Endothelial cell of umbilical vein (primary cell): ENCODE data around the gene SREBF1. TPM values are rescaled to one million over a fixed set of nuclear protein-coding genes. Genes with fewer than 3 reads are reported as not detected.

Experiments used
- BruUV-seq: library from RNA; stranded (reverse); fragments of 400-500 nt; replicated peaks from 2 replicates; lab custom pipeline; 2021; lab: Mats Ljungman, UMichigan
- CTCF ChIA-PET: fragments of 300-600, 350-600 bp; sonication (Branson Sonifier 250); formaldehyde crosslinking; loops from one replicate; lab custom pipeline; 2021; ENCODE audit warnings: antibody characterized with exemption, inconsistent platforms; lab: Charles Lee
- POLR2A ChIA-PET: fragments of 300-600, 350-600 bp; sonication (Branson Sonifier 250); formaldehyde crosslinking; loops from one replicate; lab custom pipeline; 2021; ENCODE audit warnings: antibody characterized with exemption, inconsistent platforms; lab: Charles Lee
- DNase-seq: peaks from one replicate; pipeline ENCODE4 v3.0.0-alpha.2; 2011; ENCODE audit warnings: low read depth, low spot score
- FAIRE-seq: peaks from 2 replicates; lab custom pipeline; 2011; peaks lifted over from hg19 to GRCh38; lab: Jason Lieb, UNC
- H2AFZ ChIP-seq: 2 replicates; pipeline ENCODE4 v1.6.0; 2012; ENCODE audit warnings: low read depth, low read length, control low read depth, inconsistent platforms
- H3K27ac ChIP-seq: 2 replicates; pipeline ENCODE4 v1.5.1; 2011; ENCODE audit warnings: low read depth, mild to moderate bottlenecking, control low read depth, low read length, moderate library complexity; ENCODE audit not compliant: insufficient read depth
- H3K27me3 ChIP-seq, 2 experiments: 2 replicates each; pipeline versions ENCODE4 v1.6.0 to v1.6.1; 2011; ENCODE audit warnings: low read length in 2 of 2, mixed read lengths in 1 of 2; ENCODE audit not compliant: control insufficient read depth in 2 of 2, insufficient read depth in 2 of 2
- H3K36me3 ChIP-seq, 2 experiments: 2 replicates in 1 of 2; 3 replicates in 1 of 2; pipeline ENCODE4 v1.5.1; 2011; ENCODE audit warnings: low read length in 2 of 2, mild to moderate bottlenecking in 1 of 2, moderate library complexity in 1 of 2; ENCODE audit not compliant: control insufficient read depth in 2 of 2, insufficient read depth in 2 of 2; ENCODE audit errors: extremely low read depth in 1 of 2
- H3K4me1 ChIP-seq: 3 replicates; pipeline ENCODE4 v1.5.1; 2011; ENCODE audit warnings: mild to moderate bottlenecking, low read length; ENCODE audit not compliant: control insufficient read depth, insufficient read depth; ENCODE audit errors: extremely low read depth
- H3K4me2 ChIP-seq: 2 replicates; pipeline ENCODE4 v1.6.1; 2011; ENCODE audit warnings: low read length, control low read depth, mixed read lengths; ENCODE audit not compliant: insufficient read depth
- H3K4me3 ChIP-seq, 3 experiments: fragments of 200-600 bp in 1 of 3; sonication (generic), shearing (Covaris generic) in 1 of 3; replicated peaks in 1 of 3; 2 replicates each; pipeline ENCODE4 v1.5.1; 2011 to 2016; ENCODE audit warnings: control low read depth in 3 of 3, low read length in 3 of 3, mild to moderate bottlenecking in 2 of 3, inconsistent platforms in 1 of 3, low read depth in 1 of 3, moderate library complexity in 1 of 3; ENCODE audit not compliant: insufficient read depth in 1 of 3
- H3K79me2 ChIP-seq: 2 replicates; pipeline ENCODE4 v1.6.0; 2012; ENCODE audit warnings: low read length, inconsistent platforms; ENCODE audit not compliant: control insufficient read depth, insufficient read depth
- H3K9ac ChIP-seq: replicated peaks from 2 replicates; pipeline ENCODE3; 2011; ENCODE audit warnings: low read length, control low read depth; ENCODE audit not compliant: insufficient read depth; ENCODE audit errors: extremely low read depth
- H3K9me1 ChIP-seq: replicated peaks from 3 replicates; pipeline ENCODE4 v1.6.0; 2011; ENCODE audit warnings: mild to moderate bottlenecking, low read length; ENCODE audit not compliant: control insufficient read depth, insufficient read depth; ENCODE audit errors: extremely low read depth
- H3K9me3 ChIP-seq: replicated peaks from 2 replicates; pipeline ENCODE4 v1.5.1; 2012; ENCODE audit warnings: low read length, inconsistent platforms; ENCODE audit not compliant: control insufficient read depth, insufficient read depth
- H4K20me1 ChIP-seq: replicated peaks from 2 replicates; pipeline ENCODE3; 2011; ENCODE audit warnings: mild to moderate bottlenecking, low read length; ENCODE audit not compliant: control insufficient read depth, insufficient read depth; ENCODE audit errors: extremely low read depth
- CTCF ChIP-seq, 2 donors: IDR thresholded peaks; 1 replicate in 1 of 2; 2 replicates in 1 of 2; pipeline ENCODE4 v1.5.1; 2011; ENCODE audit warnings: low read length in 2 of 2, mild to moderate bottlenecking in 2 of 2, moderate library complexity in 2 of 2, control low read depth in 1 of 2, inconsistent platforms in 1 of 2, low read depth in 1 of 2; ENCODE audit not compliant: insufficient read depth in 1 of 2; ENCODE audit errors: extremely low read depth in 1 of 2
- FOS ChIP-seq: IDR thresholded peaks from 2 replicates; pipeline ENCODE4 v1.6.1; 2011; ENCODE audit warnings: mild to moderate bottlenecking, low read length, moderate library complexity, borderline replicate concordance; ENCODE audit not compliant: insufficient read depth
- POLR2A ChIP-seq: IDR thresholded peaks from 2 replicates; pipeline ENCODE4 v1.6.1; 2012; ENCODE audit warnings: low read depth, mild to moderate bottlenecking, control low read depth, low read length
- dilution Hi-C: fragments of 300-500 bp; cut with MboI; formaldehyde crosslinking; loops from one replicate; pipeline ENCODE4 v1.15.0; 2019; ENCODE audit warnings: low sequenced_read_pairs; ENCODE audit not compliant: extremely low pct_ligation_motif_present
- intact Hi-C: fragments of 100-400 bp; cut with micrococcal nuclease; formaldehyde crosslinking; loops from one replicate; pipeline ENCODE4 v1.10.0; 2022
- polyA plus RNA-seq, 4 experiments: library from polyadenylated mRNA; depleted of rRNA in 3 of 4; stranded (reverse) in 3 of 4; unstranded in 1 of 4; fragments of >200 nt; gene quantifications; 2 replicates each; pipeline versions ENCODE4 v1.2.1 to v1.2.3, GENCODE V29; 2011 to 2012; ENCODE audit warnings: missing spikeins in 1 of 4
- total RNA-seq: library from RNA; stranded (reverse); gene quantifications from 2 replicates; pipeline ENCODE4 v1.2.3, GENCODE V29; 2021

The SREBF1 gene
- total and polyA plus RNA-seq, 2 donors (not counting 3 experiments of a cell fraction or from before 2014, with no cell fraction given) = 50.4 to 109 TPM

GRCh38 chr17:17842111-17842876 lies 5.5 kb upstream of the SREBF1 start:
- dilution Hi-C loops = no loop called here
- POLR2A ChIA-PET = no interaction called here
- Histone ChIP-seq H3K9me3 (no peaks in the 10 kb centered on the region), H4K20me1 (no peaks in the 10 kb centered on the region), H3K27me3 (no peaks in the 10 kb centered on the region), H3K9ac (no peak overlapping the region), H3K79me2 (no peaks in the 10 kb centered on the region), H2AFZ (no peak overlapping the region), H3K36me3 (peaks cover 0 to 3% of the 10 kb centered on the region in 2 experiments), H3K4me3 (no peak overlapping the region), H3K27ac (no peak overlapping the region), H3K4me1 (peaks cover 36% of the 10 kb centered on the region), H3K9me1 (no peaks in the 10 kb centered on the region), H3K4me2 (no peak overlapping the region)
- no peak for TF ChIP-seq CTCF (IDR thresholded peaks at IDR 0.05; ENCODE audit: extremely low read depth in 1 of 2, insufficient read depth in 1 of 2, low read depth in 1 of 2, low read length in 2 of 2)
- no TSS peak for BruUV-seq
- intact Hi-C loops = no loop called here
- CTCF ChIA-PET = interaction anchor here (1.0 to 3.1 kb wide), 5 partner anchors 8 to 30 kb away, joined by 3 to 15 read pairs (median 3); no protein-coding TSS in a partner anchor
- no peak for DNase-seq
- no peak for FAIRE-seq

GRCh38 chr17:17841601-17842025 lies 4.8 kb upstream of the SREBF1 start:
- H3K9me3 ChIP-seq = no peaks in the 10 kb centered on the region
- no peaks in the 10 kb centered on the region for H3K36me3 ChIP-seq
- TF ChIP-seq POLR2A (peak; percentile 25), FOS (no peak)
- dilution Hi-C loops = no loop called here
- FAIRE-seq (peak; percentile 61), DNase-seq (no peak)
- H3K9ac ChIP-seq = no peak overlapping the region
- ChIA-PET CTCF (interaction anchor here (1.0 to 3.1 kb wide), 9 partner anchors 8 to 78 kb away, joined by 3 to 15 read pairs (median 3); no protein-coding TSS in a partner anchor), POLR2A (no interaction called here)
- H3K27ac ChIP-seq = no peak overlapping the region
- BruUV-seq = no TSS peak
- no peaks in the 10 kb centered on the region for H4K20me1 ChIP-seq
- no peaks in the 10 kb centered on the region for H3K79me2 ChIP-seq
- H3K4me2 ChIP-seq = no peak overlapping the region
- H3K9me1 ChIP-seq = no peaks in the 10 kb centered on the region
- H3K4me3 ChIP-seq = no peak overlapping the region
- no peaks in the 10 kb centered on the region for H3K27me3 ChIP-seq
- peaks cover 40% of the 10 kb centered on the region for H3K4me1 ChIP-seq
- intact Hi-C loops = loop anchor here (1.0 kb wide), 1 partner anchor 21 kb away; no protein-coding TSS in a partner anchor
- no peak overlapping the region for H2AFZ ChIP-seq
